Stomach (tissue), 4 donors: ENCODE data around the gene METTL16.

Experiments
- EP300 ChIP-seq: sonication (generic); formaldehyde crosslinking; IDR thresholded peaks from one replicate; pipeline ENCODE4 v1.6.1; 2017; ENCODE audit warnings: antibody characterized with exemption
- POLR2A ChIP-seq, 4 donors: fragments of 450-650 bp; IDR thresholded peaks; one replicate each; pipeline ENCODE4 v1.6.1; 2016; ENCODE audit warnings: antibody characterized with exemption in 4 of 4, control low read depth in 2 of 4, mild to moderate bottlenecking in 1 of 4, moderate library complexity in 1 of 4
- POLR2AphosphoS5 ChIP-seq, 3 donors: sonication (generic); formaldehyde crosslinking; IDR thresholded peaks; one replicate each; pipeline ENCODE4 v1.6.1; 2016; ENCODE audit warnings: antibody characterized with exemption in 3 of 3
- TF ChIP-seq, protein P1 (sequence below), 7 experiments: fragments of 450-650 bp in 4 of 7; fragments of 200-600 bp in 3 of 7; sonication (generic) in 3 of 7; IDR thresholded peaks; one replicate each; pipeline ENCODE4 v1.5.1; 2016 to 2019; ENCODE audit warnings: antibody characterized with exemption in 7 of 7, control low read depth in 2 of 7, mild to moderate bottlenecking in 1 of 7

- TF ChIP-seq POLR2AphosphoS5 (IDR thresholded peaks at IDR 0.05) (no peak), POLR2A (IDR thresholded peaks at IDR 0.05) (no peak), EP300 (no peak)
- TF ChIP-seq, protein P1, sequence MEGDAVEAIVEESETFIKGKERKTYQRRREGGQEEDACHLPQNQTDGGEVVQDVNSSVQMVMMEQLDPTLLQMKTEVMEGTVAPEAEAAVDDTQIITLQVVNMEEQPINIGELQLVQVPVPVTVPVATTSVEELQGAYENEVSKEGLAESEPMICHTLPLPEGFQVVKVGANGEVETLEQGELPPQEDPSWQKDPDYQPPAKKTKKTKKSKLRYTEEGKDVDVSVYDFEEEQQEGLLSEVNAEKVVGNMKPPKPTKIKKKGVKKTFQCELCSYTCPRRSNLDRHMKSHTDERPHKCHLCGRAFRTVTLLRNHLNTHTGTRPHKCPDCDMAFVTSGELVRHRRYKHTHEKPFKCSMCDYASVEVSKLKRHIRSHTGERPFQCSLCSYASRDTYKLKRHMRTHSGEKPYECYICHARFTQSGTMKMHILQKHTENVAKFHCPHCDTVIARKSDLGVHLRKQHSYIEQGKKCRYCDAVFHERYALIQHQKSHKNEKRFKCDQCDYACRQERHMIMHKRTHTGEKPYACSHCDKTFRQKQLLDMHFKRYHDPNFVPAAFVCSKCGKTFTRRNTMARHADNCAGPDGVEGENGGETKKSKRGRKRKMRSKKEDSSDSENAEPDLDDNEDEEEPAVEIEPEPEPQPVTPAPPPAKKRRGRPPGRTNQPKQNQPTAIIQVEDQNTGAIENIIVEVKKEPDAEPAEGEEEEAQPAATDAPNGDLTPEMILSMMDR (IDR thresholded peaks at IDR 0.05), result no peak
Measured at GRCh38 chr17:2406271-2406902, 105.3 kb downstream of the METTL16 start.
